GM18873 (cell line): ENCODE results near the gene HOXB3.
A peak's percentile ranks its signal among the peaks of the same experiment; 100 is the strongest.

ENCODE experiments used
- ATAC-seq: cut with Tn5 transposase; IDR thresholded peaks from one replicate; pipeline ENCODE4 v1.9.1; 2021; ENCODE audit warnings: mild to moderate bottlenecking, moderate library complexity, moderate number of reproducible peaks; ENCODE audit not compliant: unreplicated experiment, low FRiP score

The HOXB3 gene

GRCh38 chr17:48571826-48572417, 18.1 kb downstream of the HOXB3 start:
- ATAC-seq, result no peak

- no peak for ATAC-seq
These were observed 18.8 kb downstream of the HOXB3 start for GRCh38 chr17:48571024-48571818.

- no peak for ATAC-seq
These were observed 19.6 kb downstream of the HOXB3 start for GRCh38 chr17:48570325-48571023.

- ATAC-seq, result no peak
These were observed 20.2 kb downstream of the HOXB3 start for GRCh38 chr17:48569674-48570324.

- no peak for ATAC-seq
These were observed 20.8 kb downstream of the HOXB3 start for GRCh38 chr17:48569240-48569582.

GRCh38 chr17:48568499-48569239, 21.4 kb downstream of the HOXB3 start:
- no peak for ATAC-seq

- no peak for ATAC-seq
These were observed 22.2 kb downstream of the HOXB3 start for GRCh38 chr17:48567646-48568354.

GRCh38 chr17:48567209-48567608, 22.8 kb downstream of the HOXB3 start:
- ATAC-seq, result no peak

GRCh38 chr17:48566717-48567116, 23.3 kb downstream of the HOXB3 start:
- ATAC-seq, result no peak

- no peak for ATAC-seq
These were observed 23.9 kb downstream of the HOXB3 start for GRCh38 chr17:48565925-48566710.

- ATAC-seq, result no peak
These were observed 25.0 kb downstream of the HOXB3 start for GRCh38 chr17:48565022-48565554.

GRCh38 chr17:48564188-48565021, 25.6 kb downstream of the HOXB3 start:
- no peak for ATAC-seq

GRCh38 chr17:48563867-48564187, 26.2 kb downstream of the HOXB3 start:
- no peak for ATAC-seq

GRCh38 chr17:48563385-48563838, 26.6 kb downstream of the HOXB3 start:
- ATAC-seq, result no peak

GRCh38 chr17:48562934-48563333, 27.1 kb downstream of the HOXB3 start:
- ATAC-seq, result no peak

- peak; percentile 61 for ATAC-seq
These were observed 27.9 kb downstream of the HOXB3 start for GRCh38 chr17:48561884-48562810.
